Coronary artery (tissue), 2 donors: Measurements from ENCODE around the gene ERVK3-1.
"Not testable (repeated sequence)": the region's sequence is repeated elsewhere in the genome, so short reads cannot be mapped to it uniquely, and the experiment has no call there.

Experiments used
- DNase-seq: peaks from one replicate; pipeline ENCODE4 v3.0.0-alpha.2; 2017; ENCODE audit warnings: low spot score
- H3K27ac ChIP-seq, 2 donors: fragments of 200-600 bp; sonication (generic); one replicate each; pipeline ENCODE4 v1.5.1; 2016 to 2019
- H3K4me3 ChIP-seq: fragments of 200-600 bp; sonication (generic); 2 replicates; pipeline ENCODE4 v1.5.1; 2016; ENCODE audit warnings: mild to moderate bottlenecking, moderate library complexity
- CTCF ChIP-seq: fragments of 200-600 bp; sonication (generic); IDR thresholded peaks from one replicate; pipeline ENCODE4 v1.5.1; 2019; ENCODE audit warnings: antibody characterized with exemption

ERVK3-1 gene

DNA sequence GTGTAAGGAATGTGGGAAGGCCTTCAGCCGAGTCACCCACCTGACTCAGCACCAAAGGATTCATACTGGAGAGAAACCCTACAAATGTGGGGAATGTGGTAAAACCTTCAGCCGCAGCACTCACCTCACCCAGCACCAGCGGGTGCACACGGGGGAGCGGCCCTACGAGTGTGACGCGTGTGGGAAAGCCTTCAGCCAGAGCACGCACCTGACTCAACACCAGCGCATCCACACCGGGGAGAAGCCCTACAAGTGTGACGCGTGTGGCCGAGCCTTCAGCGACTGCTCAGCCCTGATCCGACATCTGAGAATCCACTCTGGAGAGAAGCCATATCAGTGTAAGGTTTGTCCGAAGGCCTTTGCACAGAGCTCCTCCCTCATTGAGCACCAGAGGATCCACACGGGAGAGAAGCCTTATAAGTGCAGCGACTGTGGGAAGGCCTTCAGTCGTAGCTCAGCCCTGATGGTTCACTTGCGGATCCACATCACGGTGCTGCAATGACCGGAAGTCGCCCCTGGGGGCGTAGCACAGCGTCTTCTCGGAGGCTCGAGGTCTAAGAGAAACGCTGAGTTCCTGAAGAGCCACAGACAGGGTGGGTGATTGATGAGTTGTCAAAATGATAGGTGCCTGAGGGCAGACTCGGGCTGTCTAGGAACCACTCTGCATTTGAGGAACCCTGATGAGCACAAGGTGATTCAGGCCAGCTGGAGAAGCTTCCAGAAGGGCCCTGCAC is 33.8 kb downstream of the ERVK3-1 start:
- no peak for DNase-seq
- Histone ChIP-seq H3K27ac (no peak overlapping the region), H3K4me3 (no peak overlapping the region)
- TF ChIP-seq CTCF, result no peak

GRCh38 chr19:58345558-58345957 is 40.4 kb downstream of the ERVK3-1 start:
- no peak for DNase-seq

GRCh38 chr19:58346961-58347929 is 42.1 kb downstream of the ERVK3-1 start:
- H3K27ac ChIP-seq, result peak overlapping the region; percentile 67 to 95
- no peak for TF ChIP-seq CTCF
- DNase-seq, result peak; percentile 83
- peak overlapping the region; percentile 86 for H3K4me3 ChIP-seq

More at GRCh38 chr19:58345558-58345957, 40.4 kb downstream of the ERVK3-1 start:
- Histone ChIP-seq H3K27ac (no peak overlapping the region), H3K4me3 (no peak overlapping the region)
- no peak for TF ChIP-seq CTCF

GRCh38 chr19:58348080-58348479 is 42.9 kb downstream of the ERVK3-1 start:
- H3K4me3 ChIP-seq, result peak overlapping the region; percentile 86

GRCh38 chr19:58349590-58349989 is 44.4 kb downstream of the ERVK3-1 start:
- no peak for DNase-seq
- Histone ChIP-seq H3K4me3 (peak overlapping the region; percentile 18), H3K27ac (no peak overlapping the region)
- TF ChIP-seq CTCF, result no peak

More at GRCh38 chr19:58348080-58348479, 42.9 kb downstream of the ERVK3-1 start:
- DNase-seq, result not testable (repeated sequence)
- H3K27ac ChIP-seq, result peak overlapping the region; percentile 67 to 95

GRCh38 chr19:58350001-58350861 is 45.1 kb downstream of the ERVK3-1 start:
- DNase-seq, result no peak
- H3K4me3 ChIP-seq, result peak overlapping the region; percentile 18

More at GRCh38 chr19:58350001-58350861, 45.1 kb downstream of the ERVK3-1 start:
- no peak overlapping the region for H3K27ac ChIP-seq
- no peak for TF ChIP-seq CTCF
